Erythroblast (primary cell): ENCODE data around the gene RETREG2.

Source experiments
- GATA1 ChIP-seq: IDR thresholded peaks from 2 replicates; pipeline ENCODE4 v1.6.1; 2011; ENCODE audit warnings: low read depth, mild to moderate bottlenecking, control low read depth, low read length, moderate library complexity
- POLR2A ChIP-seq: IDR thresholded peaks from 2 replicates; pipeline ENCODE4 v1.6.1; 2011; ENCODE audit warnings: mild to moderate bottlenecking, low read length

DNA sequence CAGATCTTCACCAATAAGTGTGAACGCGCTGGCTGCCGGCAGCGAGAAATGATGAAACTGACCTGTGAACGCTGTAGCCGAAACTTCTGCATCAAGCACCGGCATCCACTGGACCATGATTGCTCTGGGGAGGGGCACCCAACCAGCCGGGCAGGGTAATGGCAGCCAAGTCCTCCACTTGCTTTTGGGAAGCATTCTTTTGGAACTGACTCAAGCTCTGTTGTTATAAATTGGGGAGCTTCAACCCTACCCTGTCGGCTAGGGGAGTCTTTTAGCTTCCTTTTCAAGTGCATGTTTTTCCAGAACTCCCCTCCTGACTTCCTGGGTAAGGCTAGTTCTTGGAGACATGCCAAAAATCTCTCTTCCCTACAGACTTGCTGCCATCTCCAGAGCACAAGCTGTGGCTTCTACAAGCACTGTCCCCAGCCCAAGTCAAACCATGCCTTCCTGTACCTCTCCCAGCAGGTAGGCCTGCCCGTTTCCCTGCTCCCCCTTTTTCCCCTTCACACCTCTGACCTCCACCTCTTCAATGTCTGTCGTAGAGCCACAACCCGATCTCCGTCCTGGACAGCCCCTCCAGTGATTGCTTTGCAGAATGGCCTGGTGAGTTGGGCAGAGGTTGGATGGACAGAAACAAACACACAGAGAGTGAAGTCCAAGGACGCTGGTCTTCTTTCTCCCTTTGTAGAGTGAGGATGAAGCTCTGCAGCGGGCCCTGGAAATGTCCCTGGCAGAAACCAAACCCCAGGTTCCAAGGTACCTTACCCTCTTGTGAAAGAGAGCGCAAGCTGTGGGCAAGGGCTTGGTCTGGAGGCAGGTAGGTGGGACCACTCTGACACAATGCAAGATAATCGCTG, 30.0 kb downstream of the RETREG2 start:
- peak; percentile 13 for TF ChIP-seq POLR2A
- TF ChIP-seq GATA1, result no peak
